Activated CD4-positive, alpha-beta T cell treated with anti-CD3 and anti-CD28 coated beads, Interleukin-2, amount 50 U/mL, for 4 hours (primary cell): ENCODE data around the gene CIAO2A.
"Not testable (repeated sequence)": the region's sequence is repeated elsewhere in the genome, so short reads cannot be mapped to it uniquely, and the experiment has no call there.

ENCODE experiments used
- DNase-seq, 2 experiments: peaks; one replicate each; pipeline ENCODE4 v3.0.0-alpha.2; 2020

Gene CIAO2A, protein sequence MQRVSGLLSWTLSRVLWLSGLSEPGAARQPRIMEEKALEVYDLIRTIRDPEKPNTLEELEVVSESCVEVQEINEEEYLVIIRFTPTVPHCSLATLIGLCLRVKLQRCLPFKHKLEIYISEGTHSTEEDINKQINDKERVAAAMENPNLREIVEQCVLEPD

GRCh38 chr15:64093627-64094417, at the start of gene CIAO2A:
CIAO2A (minus strand) TSS chr15:64093838; CDS start chr15:64093768, 70 bp downstream.
- DNase-seq: peak; percentile 90

- no peak for DNase-seq
Observed at GRCh38 chr15:64143276-64143675, 49.6 kb upstream of the CIAO2A start.

DNA sequence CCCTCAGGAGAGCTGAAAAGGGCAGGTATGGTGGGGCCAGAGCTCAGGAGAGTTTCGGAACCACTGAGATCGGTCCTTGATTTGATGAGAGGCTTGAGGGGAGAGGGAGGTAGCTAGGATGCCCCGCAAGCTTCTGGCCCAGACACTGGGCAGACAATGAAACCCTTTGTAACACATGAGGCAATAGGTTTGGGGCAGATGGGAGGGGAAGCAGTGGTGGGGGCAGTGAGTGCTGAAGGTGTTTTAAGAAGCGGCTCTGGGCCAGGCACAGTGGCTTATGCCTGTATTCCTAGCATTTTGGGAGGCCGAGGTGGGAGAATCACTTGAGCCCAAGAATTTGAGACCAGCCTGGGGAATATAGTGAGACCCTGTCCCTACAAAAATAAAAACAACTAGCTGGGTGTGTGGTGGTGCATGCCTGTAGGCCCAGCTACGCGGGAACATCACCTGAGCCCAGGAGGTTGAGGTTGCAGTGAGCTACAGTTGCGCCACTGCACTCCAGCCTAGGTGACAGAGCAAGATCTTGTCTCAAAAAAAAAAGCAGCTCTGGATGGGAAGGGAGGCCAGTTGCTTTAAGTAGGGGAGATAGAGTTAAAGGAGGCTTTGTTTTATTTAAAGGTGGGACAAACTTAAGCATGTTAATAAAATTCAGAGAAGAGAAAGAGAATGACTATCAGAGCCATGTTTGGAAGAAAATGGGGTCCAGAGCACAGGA, 48.3 kb upstream of the CIAO2A start:
- no peak for DNase-seq

DNA sequence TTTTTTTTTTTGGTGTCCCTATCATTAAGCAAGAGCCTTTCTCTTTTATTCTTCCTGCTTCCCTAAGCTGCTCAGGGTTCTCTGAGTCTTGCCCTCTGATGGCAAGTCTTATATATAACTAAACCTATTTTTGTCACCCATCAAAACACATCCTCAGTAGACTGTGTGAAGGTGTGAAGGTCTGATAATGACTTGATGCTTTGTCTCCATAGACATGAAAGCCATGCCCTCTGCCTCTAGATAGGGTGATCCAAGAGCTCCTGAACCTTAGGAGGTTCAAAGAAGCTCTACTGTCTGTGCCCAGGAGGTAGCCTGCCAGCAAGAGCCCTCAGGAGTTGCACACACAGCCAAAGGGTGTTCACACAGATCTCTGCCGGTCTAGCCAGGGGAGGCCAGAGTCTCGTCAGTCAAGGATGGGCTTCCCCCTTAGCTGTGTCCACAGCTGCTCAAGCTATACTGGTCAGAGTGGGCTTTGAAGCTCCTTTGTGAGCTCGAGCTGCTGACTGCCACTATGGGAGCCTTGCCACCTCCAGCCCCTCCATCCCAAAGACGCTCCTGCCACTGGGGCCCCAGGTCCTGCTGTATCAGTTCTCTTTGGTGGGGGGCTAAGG, 44.8 kb upstream of the CIAO2A start:
- DNase-seq: no peak

DNA sequence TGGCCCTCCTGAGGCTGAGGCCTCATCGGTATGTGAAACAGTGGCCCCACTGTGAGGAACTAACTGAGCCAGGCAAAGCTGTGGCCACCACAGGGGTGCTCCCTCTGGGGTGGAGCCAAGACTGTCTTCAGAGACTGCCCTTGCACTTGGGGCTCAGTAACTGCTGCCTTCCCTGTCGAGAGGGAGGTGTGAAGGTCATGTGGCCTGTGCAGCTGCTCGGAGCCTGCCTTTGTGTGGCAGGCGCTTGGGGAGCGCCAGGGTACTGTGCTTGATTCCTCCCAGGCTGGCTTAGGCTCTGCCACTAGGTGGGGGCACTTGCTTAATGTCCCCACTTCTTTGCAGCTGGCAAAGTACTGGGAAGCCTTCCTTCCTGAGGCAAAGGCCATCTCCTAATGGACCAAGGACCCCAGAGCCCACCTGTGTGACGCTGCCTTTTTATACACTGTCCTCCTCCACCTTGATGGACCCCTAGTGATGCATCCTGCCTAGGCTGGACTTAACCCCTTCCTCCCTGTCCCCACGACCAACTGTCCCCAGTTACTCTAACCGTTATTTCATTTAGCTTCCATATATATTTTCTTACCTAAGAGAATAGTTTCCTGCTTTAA, 43.7 kb upstream of the CIAO2A start:
- no peak for DNase-seq

DNA sequence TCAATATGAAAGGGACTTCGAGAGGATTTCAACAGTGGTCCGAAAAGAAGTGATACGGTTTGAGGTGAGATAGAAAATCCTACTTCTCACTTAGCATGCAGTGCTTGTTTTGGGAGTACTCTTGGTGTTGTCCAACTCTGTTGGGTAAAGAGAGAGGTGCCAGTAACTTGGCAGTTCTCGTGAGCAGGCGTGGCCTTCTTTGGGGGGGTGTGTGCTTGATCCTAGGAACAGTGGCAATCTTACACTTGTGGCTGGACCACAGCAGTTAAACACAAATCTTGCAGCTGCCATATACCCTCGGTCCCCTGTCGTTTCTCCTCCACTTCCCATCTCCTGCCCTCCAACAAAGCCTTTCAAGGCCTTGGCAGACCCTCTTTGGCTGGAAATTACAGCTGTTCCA, 42.7 kb upstream of the CIAO2A start:
- DNase-seq: no peak

GRCh38 chr15:64134345-64134829, 40.7 kb upstream of the CIAO2A start:
- DNase-seq: no peak

- DNase-seq: no peak
Observed at GRCh38 chr15:64133623-64134344, 40.1 kb upstream of the CIAO2A start.

GRCh38 chr15:64132217-64132616, 38.6 kb upstream of the CIAO2A start:
- no peak for DNase-seq

- DNase-seq: no peak
Observed at GRCh38 chr15:64131547-64131946, 37.9 kb upstream of the CIAO2A start.

GRCh38 chr15:64130159-64130558, 36.5 kb upstream of the CIAO2A start:
- no peak for DNase-seq

DNA sequence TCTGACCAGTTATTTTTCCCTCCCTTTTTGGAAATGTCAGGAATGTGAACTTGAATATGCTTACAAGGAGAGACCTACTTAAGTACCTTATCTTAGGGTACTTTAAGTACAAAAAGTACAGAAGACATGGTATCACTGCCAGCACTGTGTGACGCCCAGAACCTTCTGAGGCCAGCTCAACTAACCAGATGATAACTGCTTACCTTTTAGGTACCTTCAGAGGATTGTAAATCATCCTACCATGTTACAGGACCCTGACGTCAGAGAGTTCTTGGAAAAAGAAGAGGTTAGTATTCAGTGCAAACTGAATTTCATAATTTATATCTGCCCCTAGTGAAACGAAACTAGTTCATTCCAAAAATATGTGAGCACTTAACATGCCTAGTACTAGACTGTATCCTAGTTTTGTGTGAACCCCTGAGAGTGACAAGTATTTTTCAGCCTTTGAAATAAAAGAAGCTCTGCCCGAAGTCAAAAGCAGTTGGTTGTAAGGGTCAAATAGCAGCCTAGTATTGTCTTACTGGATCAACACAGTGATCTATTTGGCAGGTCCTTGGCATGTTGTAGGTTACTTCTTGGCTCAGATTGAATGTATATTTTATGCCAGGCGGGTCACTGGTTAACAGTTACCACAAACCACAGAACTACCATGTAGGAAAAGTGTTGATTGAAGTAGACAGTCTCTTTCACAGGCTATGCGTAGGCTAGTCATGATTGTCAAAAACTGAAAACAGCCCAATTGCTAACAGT, 34.1 kb upstream of the CIAO2A start:
- DNase-seq: no peak

- no peak for DNase-seq
Observed at GRCh38 chr15:64125978-64126377, 32.3 kb upstream of the CIAO2A start.

- no peak for DNase-seq
Observed at GRCh38 chr15:64122936-64123351, 29.3 kb upstream of the CIAO2A start.

- no peak for DNase-seq
Observed at GRCh38 chr15:64122444-64122843, 28.8 kb upstream of the CIAO2A start.

DNA sequence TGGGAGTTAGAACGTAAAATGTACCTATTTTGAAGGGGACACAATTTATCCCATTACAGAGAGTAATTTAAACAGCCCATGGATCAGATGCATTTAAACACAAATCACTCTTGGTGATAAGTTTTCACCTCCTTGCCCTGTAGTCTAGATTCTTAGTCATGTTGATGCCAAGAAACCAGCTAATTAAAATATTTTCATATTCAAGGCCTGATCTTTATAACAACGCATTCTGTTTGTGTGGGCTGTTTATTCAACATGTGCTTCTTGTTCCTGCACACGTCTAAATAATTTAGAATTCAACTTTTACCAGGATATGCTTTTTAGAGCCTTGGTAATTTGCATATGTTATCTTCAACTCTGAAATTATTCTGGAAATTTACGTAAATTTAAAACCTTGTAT, 28.0 kb upstream of the CIAO2A start:
- no peak for DNase-seq

DNA sequence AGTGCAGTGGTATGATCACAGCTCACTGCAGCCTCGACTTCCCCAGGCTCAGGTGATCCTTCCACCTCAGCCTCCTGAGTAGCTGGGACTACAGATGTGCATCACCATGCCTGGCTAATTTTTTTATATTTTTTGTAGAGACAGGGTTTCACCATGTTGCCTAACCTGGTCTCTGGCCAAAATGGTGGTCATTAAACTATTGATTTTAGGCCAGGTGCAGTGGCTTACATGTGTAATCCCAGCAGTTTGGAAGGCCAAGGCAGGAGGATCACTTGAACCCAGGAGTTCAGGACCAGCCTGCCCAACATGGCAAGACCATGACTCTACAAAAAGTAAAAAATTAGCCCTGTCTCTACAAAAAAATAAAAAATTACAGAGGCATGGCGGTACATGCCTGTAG, 26.7 kb upstream of the CIAO2A start:
- not testable (repeated sequence) for DNase-seq

DNA sequence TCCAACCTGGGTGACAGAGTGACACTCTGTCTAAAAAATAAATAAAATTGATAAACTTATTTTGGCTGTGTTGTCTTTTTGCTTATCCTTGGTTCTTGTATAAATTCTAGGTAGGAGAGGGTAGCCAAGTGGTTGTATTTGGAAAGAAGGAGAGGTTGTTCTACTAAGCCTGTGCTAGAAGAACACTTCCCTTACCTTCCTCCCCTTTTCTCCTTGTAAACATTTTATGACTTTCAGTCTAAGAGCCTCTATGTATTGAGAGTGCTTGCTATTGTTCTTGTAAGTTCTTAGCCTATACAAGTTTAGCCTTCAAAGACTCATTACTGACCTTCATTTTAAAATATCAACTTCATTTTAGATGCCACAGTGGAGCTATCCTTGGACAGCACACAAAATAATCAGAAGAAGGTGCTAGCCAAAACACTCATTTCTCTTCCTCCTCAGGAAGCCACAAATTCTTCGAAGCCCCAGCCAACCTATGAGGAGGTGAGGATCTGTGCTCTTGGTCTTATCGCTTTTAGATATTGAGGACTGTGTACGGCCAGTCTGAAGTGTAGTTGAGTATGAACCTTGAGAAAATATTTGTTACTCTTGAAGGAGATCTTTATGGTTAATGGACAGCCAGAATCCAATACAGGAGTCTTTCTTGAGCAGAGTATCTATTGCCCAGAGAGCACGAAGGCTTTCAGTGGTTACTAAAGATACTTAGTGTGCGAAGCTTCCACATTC, 24.3 kb upstream of the CIAO2A start:
- no peak for DNase-seq

- DNase-seq: no peak
Observed at GRCh38 chr15:64112904-64113303, 19.3 kb upstream of the CIAO2A start.

DNA sequence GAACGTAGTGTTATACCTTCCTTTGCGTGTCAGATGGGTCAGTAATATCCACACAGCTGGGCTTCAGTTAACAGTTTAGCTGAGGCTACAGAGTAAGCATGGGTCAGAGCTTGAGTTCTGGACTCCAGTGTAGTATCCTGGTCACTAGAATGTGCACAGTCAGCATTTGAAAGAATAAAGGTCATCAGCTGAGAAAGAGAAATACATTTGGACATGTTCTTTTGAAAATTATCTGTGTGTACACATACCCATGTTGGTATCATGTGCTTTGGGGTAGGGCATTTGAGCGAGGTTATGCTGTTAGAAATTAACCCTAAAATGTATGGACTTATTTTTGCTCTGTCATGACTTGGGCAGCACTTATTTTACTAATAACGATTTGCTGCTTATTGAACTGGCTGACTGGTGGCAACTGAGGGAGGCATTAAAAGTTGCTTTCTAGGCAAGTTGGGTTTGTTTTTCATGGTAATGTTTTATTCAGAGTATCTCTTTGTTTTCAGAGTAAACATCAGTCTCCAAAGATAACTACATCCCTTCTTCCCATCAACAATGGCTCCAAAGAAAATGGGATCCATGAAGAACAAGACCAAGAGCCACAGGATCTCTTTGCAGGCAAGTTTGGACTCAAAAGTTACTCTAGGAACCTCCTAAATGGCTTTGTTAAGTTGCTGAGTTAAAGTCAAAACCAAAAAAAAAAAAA, 18.6 kb upstream of the CIAO2A start:
- no peak for DNase-seq
